Subcutaneous adipose tissue (tissue), 4 donors: ENCODE measurements around the gene CDK19. TPM values are rescaled to one million over a fixed set of nuclear protein-coding genes. Genes with fewer than 3 reads are reported as not detected.

Experiments used
- CTCF ChIP-seq: fragments of 450-650 bp; IDR thresholded peaks from one replicate; pipeline ENCODE4 v1.5.1; 2016; ENCODE audit warnings: low read depth, mild to moderate bottlenecking, control low read depth, antibody characterized with exemption, moderate library complexity
- total RNA-seq, 4 donors: library from RNA; depleted of rRNA; stranded (reverse); fragments of >200 nt; gene quantifications; one replicate each; pipeline ENCODE4 v1.1.0, GENCODE V29; 2016

Gene CDK19
- total RNA-seq, 4 donors from 2014 or later: 14.1 to 20.1 (median 16.2) TPM

DNA sequence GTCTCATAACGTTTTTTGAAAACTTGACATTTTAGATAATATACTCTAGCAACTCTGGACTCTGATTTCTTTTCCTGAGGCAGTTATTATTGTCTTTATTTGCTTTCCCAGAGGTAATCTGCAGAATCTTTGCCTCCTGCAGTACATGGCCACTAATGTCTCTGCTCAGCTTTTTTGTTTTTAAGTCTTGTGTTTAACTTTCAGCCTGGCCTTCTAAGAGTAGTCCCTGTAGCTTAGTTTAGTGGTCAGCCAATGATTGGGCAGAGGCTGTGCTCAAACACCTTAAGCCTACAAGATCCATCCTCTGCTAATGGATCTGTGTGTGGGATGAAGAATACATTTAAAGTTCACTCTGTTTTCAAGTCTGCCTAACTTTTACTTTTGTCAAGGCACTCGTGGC is 241.7 kb downstream of the CDK19 start:
- no peak for TF ChIP-seq CTCF

DNA sequence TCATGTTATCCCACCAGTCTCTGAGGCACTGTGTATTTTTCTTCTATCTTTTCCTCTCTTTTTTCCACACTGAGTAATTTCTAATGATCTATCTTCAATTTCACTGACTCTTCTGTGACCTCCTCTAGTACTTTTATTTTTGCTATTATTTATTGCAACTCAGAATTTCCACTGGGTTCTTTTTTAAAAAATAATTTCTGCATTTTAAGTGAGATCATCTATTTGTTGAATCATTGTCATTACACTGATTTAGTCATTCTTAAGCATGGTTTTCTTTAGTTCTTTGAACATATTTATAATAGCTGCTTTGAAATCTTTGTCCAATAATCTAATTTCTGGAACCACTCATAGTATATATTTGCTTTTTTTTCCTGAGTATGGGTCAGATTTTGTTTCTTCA is 242.1 kb downstream of the CDK19 start:
- TF ChIP-seq CTCF: no peak

- no peak for TF ChIP-seq CTCF
Observed at GRCh38 chr6:110567957-110568696, 247.1 kb downstream of the CDK19 start.

GRCh38 chr6:110566346-110567125 is 248.7 kb downstream of the CDK19 start:
- no peak for TF ChIP-seq CTCF

- TF ChIP-seq CTCF: no peak
Observed at GRCh38 chr6:110564703-110565421, 250.4 kb downstream of the CDK19 start.

GRCh38 chr6:110563711-110564110 is 251.6 kb downstream of the CDK19 start:
- TF ChIP-seq CTCF: no peak
